Stomach smooth muscle (tissue), 2 donors: Measurements from ENCODE around the gene MOCS1.

Source experiments
- H3K27ac ChIP-seq: one replicate; pipeline ENCODE4 v1.7.0; 2013; ENCODE audit warnings: mild to moderate bottlenecking, low read length, inconsistent platforms
- H3K27me3 ChIP-seq, 2 donors: one replicate each; pipeline ENCODE4 v1.7.0; 2013; ENCODE audit warnings: low read length in 2 of 2; ENCODE audit not compliant: insufficient read depth in 2 of 2, control insufficient read depth in 1 of 2
- H3K36me3 ChIP-seq, 2 donors: one replicate each; pipeline ENCODE4 v1.7.0; 2013; ENCODE audit warnings: low read length in 2 of 2; ENCODE audit not compliant: control insufficient read depth in 2 of 2, insufficient read depth in 2 of 2
- H3K4me1 ChIP-seq: one replicate; pipeline ENCODE4 v1.7.0; 2013; ENCODE audit warnings: low read length; ENCODE audit not compliant: control insufficient read depth, insufficient read depth
- H3K4me3 ChIP-seq, 2 donors: one replicate each; pipeline ENCODE4 v1.7.0; 2013; ENCODE audit warnings: low read length in 2 of 2
- H3K9ac ChIP-seq, 2 donors: one replicate each; pipeline ENCODE4 v1.7.0; 2013; ENCODE audit warnings: low read length in 2 of 2, mild to moderate bottlenecking in 1 of 2
- H3K9me3 ChIP-seq, 2 donors: one replicate each; pipeline ENCODE4 v1.7.0; 2013; ENCODE audit warnings: low read length in 2 of 2; ENCODE audit not compliant: control insufficient read depth in 2 of 2
- donor health status: healthy.
- donor health status: Pancreatic carcinoma.

The MOCS1 gene

GRCh38 chr6:39913391-39913916, 20.8 kb downstream of the MOCS1 start:
- Histone ChIP-seq H3K9ac (no peak overlapping the region), H3K4me3 (no peak overlapping the region), H3K27ac (no peak overlapping the region), H3K9me3 (no peaks in the 10 kb centered on the region), H3K4me1 (no peaks in the 10 kb centered on the region), H3K36me3 (peaks cover 35 to 39% of the 10 kb centered on the region in 2 donors), H3K27me3 (no peaks in the 10 kb centered on the region)

GRCh38 chr6:39912446-39912845, 21.8 kb downstream of the MOCS1 start:
- H3K4me3 ChIP-seq, result no peak overlapping the region
- H3K4me1 ChIP-seq, result no peaks in the 10 kb centered on the region
- H3K36me3 ChIP-seq, result peaks cover 35 to 39% of the 10 kb centered on the region in 2 donors
- H3K9ac ChIP-seq, result no peak overlapping the region
- H3K9me3 ChIP-seq, result no peaks in the 10 kb centered on the region
- H3K27ac ChIP-seq, result no peak overlapping the region
- no peaks in the 10 kb centered on the region for H3K27me3 ChIP-seq

DNA sequence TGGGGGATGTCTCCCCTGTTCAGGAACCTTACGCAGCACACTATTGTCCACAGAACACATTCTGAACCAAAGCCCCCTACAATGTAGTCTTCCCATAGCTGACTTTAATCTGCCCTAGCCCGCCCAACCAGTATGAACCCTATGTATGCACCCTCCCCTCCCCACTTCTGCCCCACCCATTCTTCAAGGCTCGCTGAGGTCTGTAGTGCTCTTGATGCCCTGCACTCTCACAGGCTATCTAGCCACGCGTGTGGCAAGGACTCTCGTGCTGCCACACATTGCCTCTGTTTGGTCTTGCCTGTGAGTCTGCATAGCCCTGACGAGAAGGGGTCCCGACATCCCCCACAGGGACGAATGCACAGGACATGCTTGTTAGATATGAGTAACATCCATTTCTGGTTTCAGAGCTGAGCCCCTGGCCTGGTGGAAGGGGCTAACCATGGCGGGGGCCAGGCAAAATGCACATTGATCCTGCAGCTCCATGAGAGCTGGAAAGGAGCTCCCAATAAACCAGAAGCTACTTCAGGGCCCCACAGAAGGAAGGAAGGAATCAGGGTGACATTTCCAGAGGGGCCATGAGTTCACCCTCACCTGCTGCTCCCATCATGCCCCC, 22.6 kb downstream of the MOCS1 start:
- Histone ChIP-seq H3K27me3 (no peaks in the 10 kb centered on the region), H3K27ac (no peak overlapping the region), H3K9ac (no peak overlapping the region), H3K36me3 (peaks cover 35 to 36% of the 10 kb centered on the region in 2 donors), H3K4me1 (no peaks in the 10 kb centered on the region), H3K4me3 (no peak overlapping the region), H3K9me3 (no peaks in the 10 kb centered on the region)

DNA sequence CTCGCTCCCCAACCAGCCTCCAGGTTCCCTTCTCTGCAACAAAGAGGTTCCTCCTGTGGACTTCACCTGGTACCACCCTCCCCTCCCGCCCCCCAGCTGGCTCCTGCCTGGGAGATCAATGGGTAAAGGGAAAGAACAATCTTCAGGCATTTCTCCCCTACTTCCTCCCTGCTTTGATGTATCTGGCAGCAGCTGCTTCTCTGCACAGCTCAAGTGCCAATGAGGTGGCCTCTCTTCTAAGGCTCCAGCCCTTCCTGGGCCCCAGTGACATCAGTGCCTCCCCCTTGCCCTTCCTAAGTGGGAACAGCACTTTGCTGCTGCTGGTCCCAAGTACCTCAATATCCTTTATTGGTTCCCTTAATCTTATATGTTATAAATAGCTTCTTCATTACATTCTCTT, 23.5 kb downstream of the MOCS1 start:
- no peak overlapping the region for H3K4me3 ChIP-seq

DNA sequence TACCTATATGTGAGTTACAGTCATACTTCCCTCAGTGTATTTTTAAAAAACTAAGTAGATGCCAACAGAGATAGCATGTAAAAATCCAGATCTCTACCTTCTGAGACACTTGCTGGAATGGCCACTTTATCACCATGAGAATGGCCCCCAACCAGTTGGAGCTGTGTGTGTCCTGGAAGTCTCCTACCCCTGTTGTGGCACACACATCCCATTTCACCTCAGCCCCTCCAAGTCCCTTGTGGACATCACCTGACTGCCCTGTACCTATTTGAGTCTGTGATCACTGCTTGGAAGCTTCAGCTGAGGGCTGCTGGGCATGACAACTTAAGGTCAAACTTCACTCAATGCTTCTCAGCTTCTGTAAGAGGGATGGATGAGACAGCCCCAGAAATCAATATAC, 24.1 kb downstream of the MOCS1 start:
- Histone ChIP-seq H3K4me3 (no peak overlapping the region), H3K9ac (no peak overlapping the region), H3K36me3 (peaks cover 22 to 32% of the 10 kb centered on the region in 2 donors), H3K27me3 (no peaks in the 10 kb centered on the region), H3K27ac (no peak overlapping the region), H3K9me3 (no peaks in the 10 kb centered on the region), H3K4me1 (peaks cover 4% of the 10 kb centered on the region)

More for the DNA sequence above, 23.5 kb downstream of the MOCS1 start:
- Histone ChIP-seq H3K4me1 (no peaks in the 10 kb centered on the region), H3K27ac (no peak overlapping the region), H3K9ac (no peak overlapping the region), H3K27me3 (no peaks in the 10 kb centered on the region), H3K36me3 (peaks cover 28 to 34% of the 10 kb centered on the region in 2 donors), H3K9me3 (no peaks in the 10 kb centered on the region)

- Histone ChIP-seq H3K27me3 (no peaks in the 10 kb centered on the region), H3K4me1 (peaks cover 7% of the 10 kb centered on the region), H3K27ac (no peak overlapping the region), H3K9ac (no peak overlapping the region), H3K4me3 (no peak overlapping the region), H3K9me3 (no peaks in the 10 kb centered on the region), H3K36me3 (peaks cover 17 to 29% of the 10 kb centered on the region in 2 donors)
Measured at GRCh38 chr6:39909701-39910100, 24.6 kb downstream of the MOCS1 start.

GRCh38 chr6:39908838-39909583, 25.3 kb downstream of the MOCS1 start:
- no peak overlapping the region for H3K27ac ChIP-seq
- no peaks in the 10 kb centered on the region for H3K27me3 ChIP-seq
- no peaks in the 10 kb centered on the region for H3K9me3 ChIP-seq
- peaks cover 9% of the 10 kb centered on the region for H3K4me1 ChIP-seq
- no peak overlapping the region for H3K9ac ChIP-seq
- no peak overlapping the region for H3K4me3 ChIP-seq
- peaks cover 16 to 31% of the 10 kb centered on the region in 2 donors for H3K36me3 ChIP-seq

DNA sequence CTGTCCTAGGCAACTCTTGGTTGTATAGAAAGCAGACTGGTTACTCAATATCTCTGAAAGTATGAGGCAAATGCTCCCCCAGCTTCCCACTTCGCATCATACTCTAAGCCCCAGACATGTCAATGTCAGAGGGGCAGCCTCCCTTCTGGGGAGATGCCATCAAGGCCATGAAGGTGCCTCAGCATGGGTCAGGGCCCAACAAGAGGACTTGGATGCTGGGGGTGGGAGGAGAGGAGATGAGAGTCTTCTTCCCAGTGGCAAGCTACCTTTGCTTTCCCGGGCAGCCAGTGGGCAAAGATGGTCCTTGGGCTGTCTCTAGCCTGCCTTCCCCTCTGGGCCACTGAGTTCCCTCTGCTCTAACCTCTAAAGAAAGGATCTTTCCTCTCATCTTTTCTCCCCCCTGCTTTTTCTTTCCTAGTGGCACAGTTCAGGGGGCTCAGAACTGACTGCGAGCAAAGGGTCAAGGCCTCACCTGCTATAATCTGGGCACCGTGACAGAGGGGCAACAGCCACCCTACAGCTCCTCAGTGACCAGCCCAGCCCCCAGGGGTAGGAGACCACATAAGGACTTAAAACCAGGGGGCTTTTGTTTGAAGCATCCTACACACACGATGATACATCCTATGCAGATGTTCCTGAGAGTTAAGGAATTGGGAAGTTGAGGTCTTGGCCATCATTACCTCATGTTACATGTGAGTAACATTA, 26.2 kb downstream of the MOCS1 start:
- H3K4me1 ChIP-seq, result peaks cover 10% of the 10 kb centered on the region
- H3K4me3 ChIP-seq, result no peak overlapping the region
- H3K9ac ChIP-seq, result no peak overlapping the region
- no peak overlapping the region for H3K27ac ChIP-seq
- no peaks in the 10 kb centered on the region for H3K27me3 ChIP-seq
- H3K9me3 ChIP-seq, result no peaks in the 10 kb centered on the region
- peaks cover 11 to 34% of the 10 kb centered on the region in 2 donors for H3K36me3 ChIP-seq

- Histone ChIP-seq H3K9ac (no peak overlapping the region), H3K9me3 (no peaks in the 10 kb centered on the region), H3K4me1 (peaks cover 10% of the 10 kb centered on the region), H3K36me3 (peaks cover 9 to 39% of the 10 kb centered on the region in 2 donors), H3K27ac (no peak overlapping the region), H3K27me3 (no peaks in the 10 kb centered on the region), H3K4me3 (no peak overlapping the region)
Measured at GRCh38 chr6:39906318-39906761, 27.9 kb downstream of the MOCS1 start.

GRCh38 chr6:39905640-39905975, 28.7 kb downstream of the MOCS1 start:
- Histone ChIP-seq H3K4me1 (peaks cover 10% of the 10 kb centered on the region), H3K27ac (no peak overlapping the region), H3K4me3 (no peak overlapping the region), H3K27me3 (no peaks in the 10 kb centered on the region), H3K9ac (no peak overlapping the region), H3K9me3 (no peaks in the 10 kb centered on the region), H3K36me3 (peaks cover 14 to 44% of the 10 kb centered on the region in 2 donors)
